Measurements from ENCODE around the gene TOMM20L.
"Not testable (repeated sequence)": the region's sequence is repeated elsewhere in the genome, so short reads cannot be mapped to it uniquely, and the experiment has no call there.

TOMM20L gene

DNA sequence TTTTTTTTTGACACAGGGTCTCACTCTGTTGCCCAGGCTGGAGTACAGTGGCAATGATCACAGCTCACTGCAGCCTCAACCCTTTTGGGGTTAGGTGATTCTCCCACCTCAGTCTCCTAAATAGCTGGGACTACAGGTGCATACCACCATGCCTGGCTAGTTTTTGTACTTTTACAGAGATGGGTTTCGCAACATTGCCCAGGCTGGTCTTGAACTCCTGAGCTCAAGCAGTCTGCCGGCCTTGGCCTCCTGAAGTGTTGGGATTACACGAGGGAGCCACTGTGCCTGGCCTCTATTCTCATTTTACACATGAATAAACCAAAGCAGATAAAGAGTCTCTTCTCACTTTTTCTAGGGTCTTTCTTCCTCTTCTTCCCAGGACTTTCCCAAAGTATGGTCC lies 3.2 kb downstream of the TOMM20L start:
- no peak overlapping the region for H3K4me3 ChIP-seq (ENCODE audit: low read depth, low read length)
- no peak for DNase-seq (ENCODE audit: low read depth)
- TF ChIP-seq, protein P1, sequence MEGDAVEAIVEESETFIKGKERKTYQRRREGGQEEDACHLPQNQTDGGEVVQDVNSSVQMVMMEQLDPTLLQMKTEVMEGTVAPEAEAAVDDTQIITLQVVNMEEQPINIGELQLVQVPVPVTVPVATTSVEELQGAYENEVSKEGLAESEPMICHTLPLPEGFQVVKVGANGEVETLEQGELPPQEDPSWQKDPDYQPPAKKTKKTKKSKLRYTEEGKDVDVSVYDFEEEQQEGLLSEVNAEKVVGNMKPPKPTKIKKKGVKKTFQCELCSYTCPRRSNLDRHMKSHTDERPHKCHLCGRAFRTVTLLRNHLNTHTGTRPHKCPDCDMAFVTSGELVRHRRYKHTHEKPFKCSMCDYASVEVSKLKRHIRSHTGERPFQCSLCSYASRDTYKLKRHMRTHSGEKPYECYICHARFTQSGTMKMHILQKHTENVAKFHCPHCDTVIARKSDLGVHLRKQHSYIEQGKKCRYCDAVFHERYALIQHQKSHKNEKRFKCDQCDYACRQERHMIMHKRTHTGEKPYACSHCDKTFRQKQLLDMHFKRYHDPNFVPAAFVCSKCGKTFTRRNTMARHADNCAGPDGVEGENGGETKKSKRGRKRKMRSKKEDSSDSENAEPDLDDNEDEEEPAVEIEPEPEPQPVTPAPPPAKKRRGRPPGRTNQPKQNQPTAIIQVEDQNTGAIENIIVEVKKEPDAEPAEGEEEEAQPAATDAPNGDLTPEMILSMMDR (conservative IDR thresholded peaks at IDR 0.05; ENCODE audit: low read depth, low read length), result no peak

DNA sequence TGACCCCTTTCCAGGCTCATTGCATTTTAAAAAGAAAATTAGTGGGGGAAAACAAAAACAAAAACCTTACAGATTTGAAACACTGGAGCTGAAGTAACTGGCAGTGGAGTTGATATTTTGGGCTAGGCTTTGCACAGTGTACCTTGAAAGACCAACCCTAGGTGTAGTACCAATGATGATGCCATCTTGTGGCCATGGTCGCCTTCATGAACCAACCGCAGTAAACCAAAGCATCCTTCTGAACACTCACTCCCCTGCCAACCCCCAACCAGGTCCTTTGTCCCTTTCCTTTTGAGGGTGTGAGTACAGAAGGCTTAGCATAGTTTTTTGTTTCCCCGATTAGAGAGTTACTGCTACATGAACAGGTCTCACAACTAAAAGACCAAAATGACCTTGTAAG lies 5.9 kb downstream of the TOMM20L start:
- no peak overlapping the region for H3K4me3 ChIP-seq (ENCODE audit: low read depth, low read length)
- TF ChIP-seq, protein P1 (conservative IDR thresholded peaks at IDR 0.05; ENCODE audit: low read depth, low read length), result no peak
- DNase-seq (ENCODE audit: low read depth), result no peak

DNA sequence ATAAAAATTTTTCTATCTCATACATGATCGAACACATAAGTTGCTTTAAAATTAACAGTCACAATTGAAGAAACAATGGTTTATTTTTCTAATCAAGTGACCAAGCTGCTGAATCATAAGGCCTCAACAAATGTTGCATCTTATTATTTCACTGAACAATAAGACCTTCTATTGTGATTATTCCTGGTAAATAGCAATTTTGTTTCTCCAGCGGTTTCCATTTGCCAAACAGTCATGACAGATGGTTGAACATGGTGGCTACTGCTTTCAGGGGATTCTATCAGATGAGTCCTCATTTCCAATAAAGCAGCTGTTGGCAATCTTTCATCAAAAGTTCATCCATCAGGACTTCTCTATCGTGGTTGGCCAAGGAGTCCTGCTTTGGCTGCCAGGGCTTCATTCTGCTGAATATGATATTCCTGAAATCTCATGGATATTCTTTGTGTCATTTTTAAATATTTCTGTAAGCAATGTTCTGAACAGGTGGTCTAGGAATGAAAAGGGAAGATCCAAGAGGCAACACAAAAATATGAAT lies 13.0 kb downstream of the TOMM20L start:
- no peak overlapping the region for H3K4me3 ChIP-seq (ENCODE audit: low read depth, low read length)
- TF ChIP-seq, protein P1 (conservative IDR thresholded peaks at IDR 0.05; ENCODE audit: low read depth, low read length), result no peak
- DNase-seq (ENCODE audit: low read depth), result no peak

DNA sequence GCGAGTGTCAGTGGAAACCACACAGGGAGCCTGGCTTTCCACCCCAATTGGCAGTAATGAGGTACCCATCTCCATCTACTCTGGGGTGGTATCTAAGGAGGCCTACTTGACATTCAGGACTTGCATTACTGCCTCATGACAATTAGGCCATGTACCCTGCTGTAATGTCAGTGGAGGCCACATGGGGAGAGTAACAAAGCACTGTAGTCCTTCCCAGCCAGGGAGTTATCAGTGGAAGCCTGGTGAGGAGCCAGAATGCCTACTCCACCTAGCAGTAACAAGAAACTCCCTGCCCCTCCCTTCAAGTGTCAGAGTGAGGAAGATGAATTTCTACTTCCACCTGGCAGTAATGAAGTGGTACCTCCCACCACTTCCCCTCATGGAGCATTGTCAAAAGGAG lies 19.1 kb downstream of the TOMM20L start:
- no peak for DNase-seq (ENCODE audit: low read depth)
- H3K4me3 ChIP-seq (ENCODE audit: low read depth, low read length), result no peak overlapping the region
- TF ChIP-seq, protein P1 (conservative IDR thresholded peaks at IDR 0.05; ENCODE audit: low read depth, low read length), result no peak

DNA sequence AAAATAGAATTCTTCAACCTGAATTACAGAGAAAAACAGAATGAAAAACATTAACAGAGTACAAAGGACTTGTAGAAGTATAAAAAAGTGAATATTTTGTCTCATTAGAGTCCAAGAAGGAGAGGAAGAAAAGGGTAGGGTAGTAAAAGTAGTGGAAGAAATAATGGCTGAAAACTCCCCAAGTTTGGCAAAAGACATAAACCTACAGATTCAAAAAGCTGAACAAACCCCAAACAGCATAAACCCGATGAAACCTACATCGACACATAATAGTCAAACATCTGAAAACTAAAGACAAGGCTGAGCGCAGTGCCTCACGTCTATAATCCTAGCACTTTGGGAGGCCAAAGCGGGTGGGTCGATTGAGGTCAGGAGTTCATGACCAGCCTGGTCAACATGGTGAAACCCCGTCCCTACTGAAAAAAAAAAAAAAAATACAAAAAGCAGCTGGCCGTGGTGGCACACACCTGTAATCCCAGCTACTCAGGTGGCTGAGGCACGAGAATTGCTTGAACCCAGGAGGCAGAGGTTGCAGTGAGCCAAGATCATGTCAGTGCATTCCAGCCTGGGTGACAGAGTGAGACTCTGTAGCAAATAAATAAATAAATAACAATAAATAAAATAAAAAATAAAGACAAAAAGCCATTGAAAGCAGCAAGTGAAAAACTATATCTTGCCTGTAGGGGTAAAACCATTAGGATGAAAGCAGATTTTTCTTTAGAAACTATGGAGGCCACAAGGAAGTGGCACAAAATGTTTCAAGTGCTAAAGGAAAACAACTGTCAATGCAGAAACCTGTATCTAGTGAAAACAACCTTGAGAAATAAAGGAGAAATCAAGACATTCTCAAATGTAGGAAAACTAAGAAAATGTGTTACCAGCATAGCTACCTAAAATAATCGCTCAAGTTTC lies 20.2 kb downstream of the TOMM20L start:
- no peak for DNase-seq (ENCODE audit: low read depth)
- TF ChIP-seq, protein P1 (conservative IDR thresholded peaks at IDR 0.05; ENCODE audit: low read depth, low read length), result no peak
- H3K4me3 ChIP-seq (ENCODE audit: low read depth, low read length), result no peak overlapping the region

DNA sequence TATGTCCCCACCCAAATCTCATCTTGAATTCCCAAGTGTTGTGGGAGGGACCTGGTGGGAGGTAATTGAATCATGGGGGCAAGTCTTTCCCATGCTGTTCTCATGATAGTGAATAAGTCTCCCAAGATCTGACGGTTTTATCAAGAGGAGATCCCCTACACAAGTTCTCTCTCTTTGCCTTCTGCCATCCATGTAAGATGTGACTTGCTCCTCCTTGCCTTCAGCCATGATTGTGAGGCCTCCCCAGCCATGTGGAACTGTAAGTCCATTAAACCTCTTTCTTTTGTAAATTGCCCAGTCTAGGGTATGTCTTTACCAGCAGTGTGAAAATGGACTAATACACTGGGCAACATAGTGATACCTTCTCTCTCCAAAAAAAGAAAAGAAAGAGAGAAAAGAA lies 21.2 kb downstream of the TOMM20L start:
- H3K4me3 ChIP-seq (ENCODE audit: low read depth, low read length); DNase-seq (ENCODE audit: low read depth): not testable (repeated sequence)

DNA sequence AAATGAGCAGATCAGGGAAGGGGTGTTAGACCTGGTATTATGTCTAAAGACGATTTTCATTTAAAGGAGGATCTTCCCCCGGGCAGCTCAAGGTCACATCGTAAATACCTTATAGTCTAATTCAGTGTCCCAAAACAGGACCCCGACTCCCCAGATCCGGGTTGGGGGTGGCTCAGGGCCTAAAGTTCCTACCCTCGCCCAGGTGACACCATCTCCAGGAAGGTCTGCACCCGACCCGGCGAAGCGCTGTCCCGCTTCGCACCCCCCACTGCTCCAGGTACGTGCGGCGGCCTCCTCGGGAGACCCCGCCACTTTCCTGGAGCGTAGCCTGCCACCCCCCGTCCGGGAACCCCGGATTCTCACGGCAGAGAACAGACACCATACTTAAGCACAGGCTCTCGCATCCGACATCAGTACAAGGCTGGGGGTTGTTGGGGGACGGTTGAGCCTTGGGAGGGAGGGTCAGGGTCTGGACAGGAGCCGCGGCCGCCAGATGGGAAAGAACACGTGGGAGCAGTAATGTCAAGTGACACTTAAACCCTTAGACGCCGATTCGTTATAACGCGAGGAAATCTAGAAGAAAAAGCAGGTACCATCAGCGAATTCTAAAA lies 31.0 kb downstream of the TOMM20L start:
- H3K4me3 ChIP-seq (ENCODE audit: low read depth, low read length), result peak overlapping the region; percentile 74
- peak; percentile 72 for DNase-seq (ENCODE audit: low read depth)
- TF ChIP-seq, protein P1 (conservative IDR thresholded peaks at IDR 0.05; ENCODE audit: low read depth, low read length), result no peak
